Loucy (cell line): ENCODE data around the gene SNCAIP.

ENCODE experiments used
- EZH2phosphoT487 ChIP-seq: fragments of 200-600 bp; IDR thresholded peaks from 2 replicates; pipeline ENCODE4 v1.6.1; 2018; ENCODE audit warnings: antibody characterized with exemption, mild to moderate bottlenecking, moderate library complexity, borderline replicate concordance
- TF ChIP-seq, protein P1 (sequence below): fragments of 200-600 bp; sonication (generic); conservative IDR thresholded peaks from 2 replicates; pipeline ENCODE4 v1.5.1; 2014; ENCODE audit warnings: mild to moderate bottlenecking, antibody characterized with exemption, low read length

DNA sequence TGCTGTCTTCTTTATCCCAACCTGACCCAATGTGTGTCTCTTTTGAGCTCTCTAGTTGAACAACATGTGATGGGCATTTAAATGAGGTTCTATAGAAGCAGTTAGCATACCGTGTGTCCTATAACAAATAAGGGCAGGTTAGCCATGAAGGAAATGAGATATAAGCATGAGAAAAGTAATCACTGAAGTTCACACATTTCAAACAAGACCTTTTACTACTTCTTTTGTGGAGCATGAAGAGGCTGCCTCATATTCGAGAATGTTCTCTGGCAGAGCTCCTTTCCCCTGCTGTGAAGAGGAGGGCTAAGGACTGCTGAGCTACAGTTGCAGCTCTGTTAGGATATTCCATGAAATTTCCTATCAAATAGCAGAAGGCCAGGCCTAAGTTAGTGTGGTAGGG is 15.2 kb upstream of the SNCAIP start:
- TF ChIP-seq, protein P1, sequence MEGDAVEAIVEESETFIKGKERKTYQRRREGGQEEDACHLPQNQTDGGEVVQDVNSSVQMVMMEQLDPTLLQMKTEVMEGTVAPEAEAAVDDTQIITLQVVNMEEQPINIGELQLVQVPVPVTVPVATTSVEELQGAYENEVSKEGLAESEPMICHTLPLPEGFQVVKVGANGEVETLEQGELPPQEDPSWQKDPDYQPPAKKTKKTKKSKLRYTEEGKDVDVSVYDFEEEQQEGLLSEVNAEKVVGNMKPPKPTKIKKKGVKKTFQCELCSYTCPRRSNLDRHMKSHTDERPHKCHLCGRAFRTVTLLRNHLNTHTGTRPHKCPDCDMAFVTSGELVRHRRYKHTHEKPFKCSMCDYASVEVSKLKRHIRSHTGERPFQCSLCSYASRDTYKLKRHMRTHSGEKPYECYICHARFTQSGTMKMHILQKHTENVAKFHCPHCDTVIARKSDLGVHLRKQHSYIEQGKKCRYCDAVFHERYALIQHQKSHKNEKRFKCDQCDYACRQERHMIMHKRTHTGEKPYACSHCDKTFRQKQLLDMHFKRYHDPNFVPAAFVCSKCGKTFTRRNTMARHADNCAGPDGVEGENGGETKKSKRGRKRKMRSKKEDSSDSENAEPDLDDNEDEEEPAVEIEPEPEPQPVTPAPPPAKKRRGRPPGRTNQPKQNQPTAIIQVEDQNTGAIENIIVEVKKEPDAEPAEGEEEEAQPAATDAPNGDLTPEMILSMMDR = no peak
- TF ChIP-seq EZH2phosphoT487 = no peak
